IMR-90 (cell line): ENCODE data around the gene ZDHHC14. TPM values are rescaled to one million over a fixed set of nuclear protein-coding genes. Genes with fewer than 3 reads are reported as not detected.

Experiments
- ATAC-seq: fragments of 200-7000 bp; cut with Tn5 transposase; 2 replicates; pipeline ENCODE4 v1.9.1; 2020; ENCODE audit warnings: low read depth, mild to moderate bottlenecking, moderate library complexity
- BruUV-seq: library from RNA; stranded (reverse); fragments of 400-500 nt; replicated peaks from 2 replicates; lab custom pipeline; 2021; lab: Mats Ljungman, UMichigan
- CTCF ChIA-PET: fragments of 300-600 bp; formaldehyde crosslinking; extraction: SDS; loops from one replicate; lab custom pipeline; 2021; ENCODE audit warnings: antibody characterized with exemption; lab: Yijun Ruan, JAX
- POLR2A ChIA-PET: fragments of 300-600 bp; sonication (Branson Sonifier 250); formaldehyde crosslinking; loops from one replicate; lab custom pipeline; 2022; ENCODE audit warnings: antibody characterized with exemption; ENCODE audit not compliant: unreplicated experiment; lab: Charles Lee
- DNase-seq: peaks from one replicate; pipeline ENCODE4 v3.0.0; 2013
- H2AFZ ChIP-seq: replicated peaks from 2 replicates; pipeline ENCODE3; 2013; ENCODE audit warnings: low read length, mild to moderate bottlenecking; ENCODE audit not compliant: poor library complexity
- H2AK5ac ChIP-seq: 2 replicates; pipeline ENCODE4 v1.6.1; 2013; ENCODE audit warnings: low read depth, low read length, inconsistent platforms
- H2AK9ac ChIP-seq: replicated peaks from 2 replicates; pipeline ENCODE3; 2013; ENCODE audit warnings: mild to moderate bottlenecking, low read depth, low read length, moderate library complexity; ENCODE audit not compliant: poor library complexity
- H2BK120ac ChIP-seq: 2 replicates; pipeline ENCODE4 v1.6.1; 2013; ENCODE audit warnings: low read depth, low read length, inconsistent platforms
- H2BK15ac ChIP-seq: 3 replicates; pipeline ENCODE4 v1.6.1; 2013; ENCODE audit warnings: low read depth, low read length, inconsistent platforms
- H2BK20ac ChIP-seq: 2 replicates; pipeline ENCODE4 v1.6.1; 2013; ENCODE audit warnings: low read depth, mild to moderate bottlenecking, inconsistent platforms, low read length, moderate library complexity
- H2BK5ac ChIP-seq: 2 replicates; pipeline ENCODE4 v1.6.1; 2013; ENCODE audit warnings: mild to moderate bottlenecking, low read depth, low read length, inconsistent platforms; ENCODE audit not compliant: poor library complexity, severe bottlenecking
- H3K14ac ChIP-seq: replicated peaks from 2 replicates; pipeline ENCODE4 v1.6.1; 2013; ENCODE audit warnings: low read depth, low read length, inconsistent platforms
- H3K18ac ChIP-seq: 2 replicates; pipeline ENCODE4 v1.6.1; 2013; ENCODE audit warnings: low read depth, low read length, control low read depth
- H3K23ac ChIP-seq: 2 replicates; pipeline ENCODE4 v1.6.1; 2013; ENCODE audit warnings: low read depth, low read length, inconsistent platforms
- H3K27ac ChIP-seq: 2 replicates; pipeline ENCODE4 v1.5.1; 2013; ENCODE audit warnings: mild to moderate bottlenecking, control low read depth, low read length; ENCODE audit not compliant: insufficient read depth
- H3K27me3 ChIP-seq: 2 replicates; pipeline ENCODE4 v1.6.1; 2013; ENCODE audit warnings: low read length; ENCODE audit not compliant: control insufficient read depth, insufficient read depth
- H3K36me3 ChIP-seq: 2 replicates; pipeline ENCODE4 v1.6.1; 2013; ENCODE audit warnings: low read length, mixed read lengths; ENCODE audit not compliant: control insufficient read depth, insufficient read depth
- H3K4ac ChIP-seq: 2 replicates; pipeline ENCODE4 v1.6.1; 2013; ENCODE audit warnings: low read depth, low read length, inconsistent platforms
- H3K4me1 ChIP-seq: 2 replicates; pipeline ENCODE4 v1.6.1; 2013; ENCODE audit warnings: low read length, mixed read lengths; ENCODE audit not compliant: control insufficient read depth, insufficient read depth
- H3K4me2 ChIP-seq: 2 replicates; pipeline ENCODE4 v1.6.1; 2013; ENCODE audit warnings: low read depth, mild to moderate bottlenecking, control low read depth, low read length, moderate library complexity
- H3K4me3 ChIP-seq: 2 replicates; pipeline ENCODE4 v1.5.1; 2013; ENCODE audit warnings: low read depth, mild to moderate bottlenecking, control low read depth, low read length, moderate library complexity; ENCODE audit not compliant: insufficient read depth
- H3K56ac ChIP-seq: 2 replicates; pipeline ENCODE4 v1.6.1; 2013; ENCODE audit warnings: low read length, inconsistent platforms; ENCODE audit not compliant: insufficient read depth; ENCODE audit errors: extremely low read depth
- H3K79me1 ChIP-seq, 2 experiments: 2 replicates each; pipeline ENCODE4 v1.6.1; 2013; ENCODE audit warnings: low read length in 2 of 2, inconsistent platforms in 1 of 2, low read depth in 1 of 2
- H3K9ac ChIP-seq: 2 replicates; pipeline ENCODE4 v1.6.1; 2013; ENCODE audit warnings: low read depth, low read length, control low read depth
- H3K9me1 ChIP-seq: 2 replicates; pipeline ENCODE4 v1.6.1; 2013; ENCODE audit warnings: low read length, inconsistent platforms; ENCODE audit not compliant: insufficient read depth
- H3K9me3 ChIP-seq: 2 replicates; pipeline ENCODE4 v1.6.1; 2013; ENCODE audit warnings: low read length; ENCODE audit not compliant: control insufficient read depth, insufficient read depth
- H4K20me1 ChIP-seq: 2 replicates; pipeline ENCODE4 v1.6.1; 2013; ENCODE audit warnings: low read length, inconsistent platforms; ENCODE audit not compliant: insufficient read depth
- H4K5ac ChIP-seq: 2 replicates; pipeline ENCODE4 v1.6.1; 2013; ENCODE audit warnings: mild to moderate bottlenecking, low read depth, low read length, control low read depth
- H4K8ac ChIP-seq, 2 experiments: 2 replicates each; pipeline ENCODE4 v1.6.1; 2013; ENCODE audit warnings: low read depth in 2 of 2, low read length in 2 of 2, control low read depth in 1 of 2, inconsistent platforms in 1 of 2
- H4K91ac ChIP-seq: 2 replicates; pipeline ENCODE4 v1.6.1; 2013; ENCODE audit warnings: low read depth, low read length, inconsistent platforms; ENCODE audit not compliant: insufficient read depth
- BHLHE40 ChIP-seq: fragments of 150-350 bp; IDR thresholded peaks from 2 replicates; pipeline ENCODE4 v1.6.1; 2016; ENCODE audit warnings: mild to moderate bottlenecking, low read depth, low read length
- CEBPB ChIP-seq: IDR thresholded peaks from 2 replicates; pipeline ENCODE4 v1.6.1; 2012; ENCODE audit warnings: low read depth, low read length, improper control_type of control experiment
- CHD1 ChIP-seq: IDR thresholded peaks from 2 replicates; pipeline ENCODE4 v1.6.1; 2012; ENCODE audit warnings: low read depth, low read length, improper control_type of control experiment
- FOS ChIP-seq: fragments of 150-350 bp; IDR thresholded peaks from 2 replicates; pipeline ENCODE4 v1.6.1; 2016; ENCODE audit warnings: low read depth, low read length
- MAFK ChIP-seq: IDR thresholded peaks from 2 replicates; pipeline ENCODE4 v1.6.1; 2012; ENCODE audit warnings: low read depth, low read length, improper control_type of control experiment
- MAZ ChIP-seq: IDR thresholded peaks from 2 replicates; pipeline ENCODE4 v1.6.1; 2012; ENCODE audit warnings: low read depth, mild to moderate bottlenecking, low read length, improper control_type of control experiment, moderate library complexity, borderline replicate concordance
- MXI1 ChIP-seq: IDR thresholded peaks from 2 replicates; pipeline ENCODE4 v1.6.1; 2012; ENCODE audit warnings: low read depth, mild to moderate bottlenecking, low read length, moderate library complexity, borderline replicate concordance
- NFE2L2 ChIP-seq: fragments of 150-350 bp; IDR thresholded peaks from 2 replicates; pipeline ENCODE4 v1.6.1; 2016; ENCODE audit warnings: low read depth, mild to moderate bottlenecking, low read length
- POLR2A ChIP-seq: IDR thresholded peaks from 2 replicates; pipeline ENCODE4 v1.6.1; 2012; ENCODE audit warnings: mild to moderate bottlenecking, low read depth, low read length
- RAD21 ChIP-seq: IDR thresholded peaks from 2 replicates; pipeline ENCODE4 v1.6.1; 2012; ENCODE audit warnings: low read length, improper control_type of control experiment
- RCOR1 ChIP-seq: IDR thresholded peaks from 2 replicates; pipeline ENCODE4 v1.6.1; 2012; ENCODE audit warnings: mild to moderate bottlenecking, low read length, improper control_type of control experiment; ENCODE audit not compliant: insufficient replicate concordance
- RFX5 ChIP-seq: IDR thresholded peaks from 2 replicates; pipeline ENCODE4 v1.8.0; 2012; ENCODE audit warnings: low read depth, mild to moderate bottlenecking, low read length, moderate library complexity
- SMC3 ChIP-seq: fragments of 150-350 bp; IDR thresholded peaks from 2 replicates; pipeline ENCODE4 v1.6.1; 2016; ENCODE audit warnings: low read depth, mild to moderate bottlenecking, antibody characterized with exemption, low read length, moderate library complexity
- WGBS, 2 experiments: methylation state at CpG; one replicate each; pipeline versions ENCODE4 v1.1.5 to v1.1.7; 2013; ENCODE audit warnings: missing lambda C conversion rate in 2 of 2; ENCODE audit not compliant: insufficient read length in 1 of 2; ENCODE audit errors: extremely low coverage in 2 of 2; 5-methylcytosine and 5-hydroxymethylcytosine counted together
- dilution Hi-C: fragments of 300-500 bp; cut with HindIII; formaldehyde crosslinking; loops from one replicate; pipeline ENCODE4 v1.14.3; 2018; ENCODE audit warnings: low sequenced_read_pairs; ENCODE audit not compliant: unreplicated experiment
- in situ Hi-C: fragments of 300-500 bp; cut with MboI; formaldehyde crosslinking; loops from 3 replicates; pipeline ENCODE4 v1.14.3; 2019; ENCODE audit warnings: low sequenced_read_pairs, inconsistent platforms, mixed read lengths
- intact Hi-C: fragments of 100-400 bp; cut with micrococcal nuclease; formaldehyde crosslinking; loops from 2 replicates; pipeline ENCODE4 v1.10.0; 2022
- polyA plus RNA-seq, 3 experiments: library from polyadenylated mRNA; depleted of rRNA; stranded (reverse); fragments of >200 nt; gene quantifications; 2 replicates each; pipeline ENCODE4 v1.2.3, GENCODE V29; 2012; ENCODE audit warnings: low replicate concordance in 1 of 3
- total RNA-seq: library from RNA; depleted of rRNA; stranded (reverse); fragments of >200 nt; gene quantifications from 2 replicates; pipeline ENCODE4 v1.2.3, GENCODE V29; 2012
- TF ChIP-seq, protein P1 (sequence below): conservative IDR thresholded peaks from 2 replicates; pipeline ENCODE4 v1.5.1; 2012; ENCODE audit warnings: mild to moderate bottlenecking, low read depth, low read length, improper control_type of control experiment
- TF ChIP-seq, protein P2 (sequence below): fragments of 150-350 bp; IDR thresholded peaks from 2 replicates; pipeline ENCODE4 v1.6.1; 2017; ENCODE audit warnings: mild to moderate bottlenecking, antibody characterized with exemption, low read length, low read depth
- TF ChIP-seq, protein P3 (sequence below): fragments of 150-350 bp; IDR thresholded peaks from 2 replicates; pipeline ENCODE4 v1.6.1; 2016; ENCODE audit warnings: low read depth, mild to moderate bottlenecking, low read length, moderate library complexity, borderline replicate concordance

The ZDHHC14 gene
- total and polyA plus RNA-seq, 2 of the 4 experiments (the other 2 are of a cell fraction) = 0.90 to 2.0 TPM

DNA sequence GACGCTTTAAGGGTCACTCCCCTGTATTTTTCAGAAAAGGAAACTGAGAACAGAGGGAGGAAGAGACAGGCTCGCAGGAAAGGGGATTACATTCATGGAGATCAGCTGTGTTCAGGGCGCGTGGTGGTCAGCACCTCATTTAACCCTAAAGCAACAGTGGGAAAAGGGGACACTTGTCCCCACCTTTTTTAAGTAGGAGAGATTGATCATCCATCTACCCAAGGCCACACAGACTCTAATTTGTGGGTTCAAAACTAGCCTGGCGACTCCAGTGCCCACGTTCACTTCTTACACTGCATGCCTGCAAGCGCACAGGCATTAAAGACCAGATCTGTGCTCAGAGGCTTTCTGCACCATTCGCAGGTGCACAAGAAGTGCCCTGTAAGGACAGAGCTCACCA is 274.1 kb downstream of the ZDHHC14 start:
- CTCF ChIA-PET = no interaction called here
- ATAC-seq (no peak), DNase-seq (no peak)
- H2BK5ac ChIP-seq = no peak overlapping the region
- no peak overlapping the region for H3K18ac ChIP-seq
- H3K27ac ChIP-seq = no peak overlapping the region
- H2BK15ac ChIP-seq = no peak overlapping the region
- H3K9me3 ChIP-seq = no peaks in the 10 kb centered on the region
- H2AK9ac ChIP-seq = no peak overlapping the region
- H3K4me3 ChIP-seq = no peak overlapping the region
- no peak overlapping the region for H2AK5ac ChIP-seq
- no peaks in the 10 kb centered on the region for H3K36me3 ChIP-seq
- intact Hi-C loops = no loop called here
- no peak overlapping the region for H3K56ac ChIP-seq
- dilution Hi-C loops = no loop called here
- H3K9me1 ChIP-seq = peaks cover 3% of the 10 kb centered on the region; the same call in 1 of the 2 replicates
- H3K14ac ChIP-seq = no peak overlapping the region
- no peak overlapping the region for H2BK20ac ChIP-seq
- no peak overlapping the region for H4K8ac ChIP-seq
- no peak overlapping the region for H4K91ac ChIP-seq
- BruUV-seq = no TSS peak
- no peak for TF ChIP-seq POLR2A
- TF ChIP-seq, protein P1, sequence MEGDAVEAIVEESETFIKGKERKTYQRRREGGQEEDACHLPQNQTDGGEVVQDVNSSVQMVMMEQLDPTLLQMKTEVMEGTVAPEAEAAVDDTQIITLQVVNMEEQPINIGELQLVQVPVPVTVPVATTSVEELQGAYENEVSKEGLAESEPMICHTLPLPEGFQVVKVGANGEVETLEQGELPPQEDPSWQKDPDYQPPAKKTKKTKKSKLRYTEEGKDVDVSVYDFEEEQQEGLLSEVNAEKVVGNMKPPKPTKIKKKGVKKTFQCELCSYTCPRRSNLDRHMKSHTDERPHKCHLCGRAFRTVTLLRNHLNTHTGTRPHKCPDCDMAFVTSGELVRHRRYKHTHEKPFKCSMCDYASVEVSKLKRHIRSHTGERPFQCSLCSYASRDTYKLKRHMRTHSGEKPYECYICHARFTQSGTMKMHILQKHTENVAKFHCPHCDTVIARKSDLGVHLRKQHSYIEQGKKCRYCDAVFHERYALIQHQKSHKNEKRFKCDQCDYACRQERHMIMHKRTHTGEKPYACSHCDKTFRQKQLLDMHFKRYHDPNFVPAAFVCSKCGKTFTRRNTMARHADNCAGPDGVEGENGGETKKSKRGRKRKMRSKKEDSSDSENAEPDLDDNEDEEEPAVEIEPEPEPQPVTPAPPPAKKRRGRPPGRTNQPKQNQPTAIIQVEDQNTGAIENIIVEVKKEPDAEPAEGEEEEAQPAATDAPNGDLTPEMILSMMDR = no peak
- no peak for TF ChIP-seq CHD1
- no peak for TF ChIP-seq MXI1
- TF ChIP-seq, protein P2, sequence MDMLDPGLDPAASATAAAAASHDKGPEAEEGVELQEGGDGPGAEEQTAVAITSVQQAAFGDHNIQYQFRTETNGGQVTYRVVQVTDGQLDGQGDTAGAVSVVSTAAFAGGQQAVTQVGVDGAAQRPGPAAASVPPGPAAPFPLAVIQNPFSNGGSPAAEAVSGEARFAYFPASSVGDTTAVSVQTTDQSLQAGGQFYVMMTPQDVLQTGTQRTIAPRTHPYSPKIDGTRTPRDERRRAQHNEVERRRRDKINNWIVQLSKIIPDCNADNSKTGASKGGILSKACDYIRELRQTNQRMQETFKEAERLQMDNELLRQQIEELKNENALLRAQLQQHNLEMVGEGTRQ = no peak
- no peak for TF ChIP-seq NFE2L2
- TF ChIP-seq BHLHE40 = no peak
- TF ChIP-seq MAFK = no peak
- TF ChIP-seq SMC3 = no peak
- TF ChIP-seq RAD21 = no peak
- no peak for TF ChIP-seq RCOR1
- TF ChIP-seq CEBPB = no peak
- no peak for TF ChIP-seq RFX5
- TF ChIP-seq, protein P3, sequence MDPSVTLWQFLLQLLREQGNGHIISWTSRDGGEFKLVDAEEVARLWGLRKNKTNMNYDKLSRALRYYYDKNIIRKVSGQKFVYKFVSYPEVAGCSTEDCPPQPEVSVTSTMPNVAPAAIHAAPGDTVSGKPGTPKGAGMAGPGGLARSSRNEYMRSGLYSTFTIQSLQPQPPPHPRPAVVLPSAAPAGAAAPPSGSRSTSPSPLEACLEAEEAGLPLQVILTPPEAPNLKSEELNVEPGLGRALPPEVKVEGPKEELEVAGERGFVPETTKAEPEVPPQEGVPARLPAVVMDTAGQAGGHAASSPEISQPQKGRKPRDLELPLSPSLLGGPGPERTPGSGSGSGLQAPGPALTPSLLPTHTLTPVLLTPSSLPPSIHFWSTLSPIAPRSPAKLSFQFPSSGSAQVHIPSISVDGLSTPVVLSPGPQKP = no peak
- TF ChIP-seq FOS = no peak
- no peak for TF ChIP-seq MAZ
- H3K9ac ChIP-seq = no peak overlapping the region
- H3K4me1 ChIP-seq = peaks cover 2% of the 10 kb centered on the region
- no peak overlapping the region for H2AFZ ChIP-seq
- H3K27me3 ChIP-seq = no peaks in the 10 kb centered on the region; the same call in 1 of the 2 replicates
- no peak overlapping the region for H3K4me2 ChIP-seq
- POLR2A ChIA-PET = no interaction called here
- no peaks in the 10 kb centered on the region for H3K79me1 ChIP-seq
- no peak overlapping the region for H3K4ac ChIP-seq
- WGBS, 2 experiments = 94% methylated on average over 3 of the region's 8 CpGs; no CpG with 5 or more reads in 1 of the 2 experiments
- in situ Hi-C loops = no loop called here
- no peak overlapping the region for H2BK120ac ChIP-seq
- no peaks in the 10 kb centered on the region for H4K20me1 ChIP-seq
- H3K23ac ChIP-seq = no peak overlapping the region
- H4K5ac ChIP-seq = no peak overlapping the region
